T follicular helper cell (primary cell): ENCODE data around the gene PTPRA.
"Not testable (repeated sequence)": the region's sequence is repeated elsewhere in the genome, so short reads cannot be mapped to it uniquely, and the experiment has no call there.

Source experiments
- DNase-seq: peaks from one replicate; pipeline ENCODE4 v3.0.0-alpha.2; 2020; ENCODE audit warnings: low read depth
- total RNA-seq, 2 experiments: gene quantifications; one replicate each; lab custom pipeline; 2026; lab: John Stamatoyannopoulos, UW

PTPRA gene
- total RNA-seq = 63.8 to 137 reads per million in 2 experiments

DNA sequence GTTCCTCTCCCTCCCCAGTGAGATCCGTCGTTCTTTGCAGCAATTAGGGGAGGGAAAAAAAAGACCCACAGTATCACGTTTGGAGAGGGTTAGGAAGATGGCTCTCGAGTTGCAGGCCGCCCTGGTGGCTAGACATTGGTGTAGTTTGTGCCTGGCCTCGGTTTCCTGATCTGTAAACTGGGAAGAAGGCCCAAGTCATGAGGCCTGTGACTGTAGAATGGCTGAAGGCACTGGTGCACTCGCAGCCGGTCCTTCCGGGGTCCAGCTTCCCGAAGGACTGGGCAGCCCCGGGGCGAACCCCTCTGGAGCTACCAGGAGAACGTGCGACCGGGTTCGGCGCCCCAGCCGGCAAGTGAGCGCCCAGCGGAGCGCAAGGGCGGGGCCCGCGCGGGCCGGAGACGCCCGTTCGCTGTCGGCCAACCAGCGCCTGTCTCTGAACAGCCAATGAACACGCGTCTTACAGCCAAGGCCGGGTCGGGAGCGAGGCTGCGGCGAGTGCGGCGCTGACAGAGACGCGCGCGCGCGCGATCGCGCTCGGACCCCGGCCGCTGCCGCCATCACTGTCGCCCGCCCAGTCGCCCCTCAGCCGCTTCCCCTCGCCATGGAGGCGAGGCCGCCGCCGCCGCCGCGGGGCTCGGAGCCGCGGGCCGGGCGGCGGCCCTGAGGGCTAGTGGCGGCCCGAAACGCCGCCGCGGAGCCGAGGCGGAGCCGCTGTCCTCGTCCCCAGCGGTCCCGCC, at the start of gene PTPRA:
Gene PTPRA (plus strand): TSS at position 472 of the 737 bp plus-strand sequence. CDS start 90,797 bp downstream, outside the sequence.
- peak; percentile 87 for DNase-seq

- no peak for DNase-seq
Measured at GRCh38 chr20:2825761-2826160, 47.5 kb upstream of the PTPRA start.

- no peak for DNase-seq
Measured at GRCh38 chr20:2826655-2827054, 46.6 kb upstream of the PTPRA start.

DNA sequence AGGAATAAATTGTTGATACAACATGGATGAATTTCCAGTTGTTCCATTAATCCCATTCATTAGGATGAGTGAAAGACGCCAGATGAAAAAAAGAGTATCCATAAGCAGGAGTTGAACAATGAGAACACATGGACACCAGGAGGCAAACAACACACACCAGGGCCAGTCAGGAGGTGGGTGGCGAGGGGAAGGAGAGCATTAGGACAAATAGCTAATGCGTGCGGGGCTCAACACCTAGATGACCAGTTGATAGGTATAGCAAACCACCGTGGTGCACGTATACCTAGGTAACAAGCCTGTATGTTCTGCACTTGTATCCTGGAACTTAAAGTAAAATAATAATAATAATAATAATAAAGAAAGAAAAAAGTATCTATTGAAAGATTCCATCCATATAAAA, 43.9 kb upstream of the PTPRA start:
- no peak for DNase-seq

- not testable (repeated sequence) for DNase-seq
Measured at GRCh38 chr20:2831206-2831605, 42.1 kb upstream of the PTPRA start.

DNA sequence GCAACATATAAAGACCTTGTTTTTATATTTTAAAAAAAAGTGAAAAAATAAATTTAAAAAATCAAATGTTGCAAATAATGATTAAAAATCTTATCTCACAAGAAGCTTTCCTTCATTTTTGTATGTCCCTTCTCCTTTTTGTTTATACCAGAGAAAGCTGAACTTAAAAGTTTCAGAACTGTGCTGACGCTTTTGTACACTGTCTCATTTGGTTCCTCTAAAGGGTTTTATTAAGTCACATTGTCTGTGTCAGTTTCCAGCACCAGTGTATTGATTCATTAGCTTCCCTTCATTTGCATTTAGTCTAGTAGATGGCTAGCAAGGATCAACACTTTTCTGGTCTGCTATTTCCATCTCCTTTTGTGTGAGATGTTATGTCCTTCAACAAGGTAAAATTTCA, 39.5 kb upstream of the PTPRA start:
- DNase-seq = no peak

DNA sequence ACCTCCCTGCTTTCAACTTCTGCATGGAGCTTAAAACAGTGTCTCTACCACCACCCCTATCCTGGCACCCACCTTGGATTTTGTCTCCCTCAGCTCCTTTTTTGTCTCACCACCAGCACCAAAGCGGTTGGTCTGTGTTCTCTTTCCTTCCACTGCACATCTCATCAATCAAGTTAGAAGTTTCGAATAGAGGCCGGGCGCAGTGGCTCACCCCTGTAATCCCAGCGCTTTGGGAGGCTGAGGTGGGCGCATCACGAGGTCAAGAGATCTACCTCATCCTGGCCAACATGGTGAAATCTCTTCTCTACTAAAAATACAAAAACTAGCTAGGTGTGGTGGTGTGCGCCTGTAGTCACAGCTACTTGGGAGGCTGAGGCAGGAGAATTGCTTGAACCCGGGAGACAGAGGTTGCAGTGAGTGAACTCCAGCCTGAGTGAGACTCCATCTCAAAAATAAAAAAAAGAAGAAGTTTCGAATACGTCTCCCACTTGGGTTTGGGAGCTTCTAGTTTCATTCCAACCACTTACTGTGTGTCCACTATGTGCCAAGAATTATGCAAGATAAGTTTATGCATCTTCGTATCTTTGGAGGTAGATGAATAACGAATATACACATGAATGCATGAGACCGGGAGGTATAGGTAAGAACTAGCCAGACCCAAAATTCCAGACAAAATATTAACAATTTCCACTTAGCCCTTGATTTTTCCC, 38.7 kb upstream of the PTPRA start:
- no peak for DNase-seq

GRCh38 chr20:2835331-2835796, 37.9 kb upstream of the PTPRA start:
- DNase-seq = no peak

- DNase-seq = no peak
Measured at GRCh38 chr20:2836035-2836434, 37.2 kb upstream of the PTPRA start.

GRCh38 chr20:2837221-2837960, 35.9 kb upstream of the PTPRA start:
- DNase-seq = no peak

GRCh38 chr20:2838170-2838797, 35.0 kb upstream of the PTPRA start:
- DNase-seq = no peak

- DNase-seq = no peak
Measured at GRCh38 chr20:2838847-2839671, 34.2 kb upstream of the PTPRA start.

GRCh38 chr20:2839732-2840137, 33.5 kb upstream of the PTPRA start:
- no peak for DNase-seq

DNA sequence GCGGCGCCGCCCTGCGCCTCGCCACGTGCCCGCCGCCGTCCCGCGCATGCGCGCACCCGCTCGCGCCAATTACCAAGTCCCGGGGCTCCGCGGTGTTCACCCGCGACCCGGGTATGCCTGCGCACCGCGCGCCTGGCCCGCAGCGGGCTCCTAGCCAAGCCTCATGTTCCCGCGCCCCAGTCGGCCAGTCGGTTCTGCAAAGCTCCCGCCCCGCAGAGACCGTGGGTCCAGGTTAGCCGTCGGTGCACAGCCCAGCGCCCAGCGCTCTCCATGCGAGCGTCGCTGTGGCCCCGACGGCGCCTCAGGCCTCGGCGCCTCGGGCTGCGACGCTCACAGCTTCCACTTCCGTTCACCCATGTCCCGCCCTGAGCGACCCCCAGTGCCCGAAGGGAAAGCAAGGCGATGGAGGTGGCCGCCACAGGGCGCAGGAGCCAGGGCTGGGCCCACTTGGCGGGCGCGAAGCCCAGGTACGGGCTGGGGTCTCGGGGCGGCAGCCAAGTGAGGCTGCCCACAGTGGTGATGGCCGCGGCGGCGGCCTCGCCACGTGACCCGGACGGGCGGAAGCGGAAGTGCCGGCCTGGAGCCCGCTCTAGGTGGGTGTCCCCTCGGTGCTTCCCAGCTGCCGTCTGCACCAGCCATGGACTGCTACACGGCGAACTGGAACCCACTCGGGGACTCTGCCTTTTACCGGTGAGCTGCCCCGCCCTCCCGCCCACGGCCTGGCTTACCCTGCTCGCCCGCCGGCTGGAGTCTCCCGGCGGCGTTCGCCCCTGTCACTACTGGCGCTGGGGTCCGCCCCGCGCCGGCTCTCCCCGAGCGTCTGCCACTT, 32.9 kb upstream of the PTPRA start, which contains the start of the genes PCED1A and VPS16:
Gene PCED1A (minus strand): TSS at position 518 of the 829 bp plus-strand sequence. CDS start 743 bp downstream, outside the sequence.
Gene VPS16 (plus strand): TSS at position 608 of the 829 bp plus-strand sequence. CDS start 30 bp downstream, at position 638.
- peak; percentile 82 for DNase-seq

- DNase-seq = no peak
Measured at GRCh38 chr20:2840967-2841531, 32.2 kb upstream of the PTPRA start.

DNA sequence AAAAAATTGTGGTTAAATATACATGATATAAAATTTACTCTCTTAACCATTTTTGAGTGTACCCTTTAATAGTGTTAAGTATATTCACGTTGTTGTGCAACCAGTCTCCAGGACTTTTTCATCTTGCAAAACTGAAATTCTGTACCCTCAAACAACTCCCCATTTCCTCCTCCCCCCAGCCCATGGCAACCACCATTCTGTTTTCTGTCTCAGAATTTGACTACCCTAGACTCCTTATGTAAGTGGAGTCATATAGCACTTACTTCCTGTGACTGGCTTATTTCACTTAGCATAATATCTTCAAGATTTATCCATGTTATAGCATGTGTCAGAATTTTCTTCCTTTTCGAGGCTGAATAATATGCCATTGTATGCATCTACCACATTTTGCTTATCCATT, 27.7 kb upstream of the PTPRA start:
- DNase-seq = no peak

GRCh38 chr20:2846698-2847097, 26.6 kb upstream of the PTPRA start:
- no peak for DNase-seq

DNA sequence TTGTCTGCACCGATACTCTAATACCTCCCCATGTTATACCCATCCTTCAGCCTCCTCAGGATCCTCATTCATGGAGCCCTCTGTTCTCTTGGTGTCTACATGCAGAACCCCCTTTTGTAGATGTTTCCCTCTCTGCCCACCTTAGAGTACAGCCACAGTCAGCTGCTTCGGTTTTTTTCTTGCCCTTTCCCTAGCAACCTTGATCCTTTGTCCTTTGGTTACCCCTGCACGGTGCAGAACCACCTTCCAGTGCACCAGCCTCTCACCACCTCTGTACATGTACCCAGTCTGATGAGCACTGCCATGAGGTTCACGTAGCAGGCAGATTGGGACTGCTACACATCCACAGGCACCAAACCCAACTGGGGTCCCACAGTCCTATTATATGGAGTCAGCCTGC, 25.5 kb upstream of the PTPRA start:
- DNase-seq = no peak

- no peak for DNase-seq
Measured at GRCh38 chr20:2849529-2849928, 23.8 kb upstream of the PTPRA start.

- DNase-seq = no peak
Measured at GRCh38 chr20:2851086-2851485, 22.2 kb upstream of the PTPRA start.
